Uterus (tissue), 2 donors: ENCODE data around the gene GPR65.

ENCODE experiments used
- CTCF ChIP-seq, 4 experiments: fragments of 200-600 bp in 2 of 4; fragments of 450-650 bp in 2 of 4; sonication (generic) in 2 of 4; IDR thresholded peaks; one replicate each; pipeline ENCODE4 v1.5.1; 2016 to 2019; ENCODE audit warnings: antibody characterized with exemption in 4 of 4, mild to moderate bottlenecking in 2 of 4, moderate library complexity in 1 of 4
- POLR2A ChIP-seq, 2 donors: fragments of 450-650 bp; IDR thresholded peaks; one replicate each; pipeline ENCODE4 v1.6.1; 2016; ENCODE audit warnings: antibody characterized with exemption in 2 of 2, mild to moderate bottlenecking in 1 of 2, moderate library complexity in 1 of 2

GRCh38 chr14:87960013-87960787 lies 44.7 kb upstream of the GPR65 start:
- TF ChIP-seq CTCF (IDR thresholded peaks at IDR 0.05) (no peak), POLR2A (IDR thresholded peaks at IDR 0.05) (no peak)
